C4-2B (cell line): Measurements from ENCODE around the gene LTN1.
"Not testable (repeated sequence)": the region's sequence is repeated elsewhere in the genome, so short reads cannot be mapped to it uniquely, and the experiment has no call there.

ENCODE experiments used
- H3K27ac ChIP-seq: fragments of 450-650 bp; 2 replicates; pipeline ENCODE4 v1.5.1; 2017
- CTCF ChIP-seq: fragments of 450-650 bp; conservative IDR thresholded peaks from 2 replicates; pipeline ENCODE4 v1.5.1; 2017; ENCODE audit warnings: mild to moderate bottlenecking
- ZFX ChIP-seq: fragments of 450-650 bp; IDR thresholded peaks from 2 replicates; pipeline ENCODE4 v1.6.1; 2017

LTN1 gene

GRCh38 chr21:29024474-29025327, 32.0 kb upstream of the LTN1 start, which contains the start of gene USP16:
USP16 (plus strand) TSS chr21:29024668; CDS start chr21:29027914, 3,246 bp downstream.
- peak within 1 kb of the TSS; percentile 90 for H3K27ac ChIP-seq
- TF ChIP-seq ZFX (peak; percentile 77), CTCF (no peak)

GRCh38 chr21:29022166-29022565, 29.5 kb upstream of the LTN1 start:
- TF ChIP-seq CTCF (no peak), ZFX (no peak)
- H3K27ac ChIP-seq, result no peak overlapping the region

- peak overlapping the region; percentile 91 for H3K27ac ChIP-seq
Measured at GRCh38 chr21:29018540-29018939, 25.9 kb upstream of the LTN1 start.

GRCh38 chr21:29017639-29018237, 25.1 kb upstream of the LTN1 start:
- TF ChIP-seq CTCF (no peak), ZFX (no peak)
- no peak overlapping the region for H3K27ac ChIP-seq

More at GRCh38 chr21:29018540-29018939, 25.9 kb upstream of the LTN1 start:
- TF ChIP-seq ZFX, result no peak
- no peak for TF ChIP-seq CTCF

GRCh38 chr21:29011236-29011635, 18.6 kb upstream of the LTN1 start:
- not testable (repeated sequence) for H3K27ac ChIP-seq

GRCh38 chr21:29008367-29008766, 15.7 kb upstream of the LTN1 start:
- H3K27ac ChIP-seq, result no peak overlapping the region
- TF ChIP-seq CTCF, result no peak
- no peak for TF ChIP-seq ZFX

- TF ChIP-seq CTCF, result no peak
- no peak for TF ChIP-seq ZFX
- no peak overlapping the region for H3K27ac ChIP-seq
Measured at GRCh38 chr21:29007810-29008209, 15.1 kb upstream of the LTN1 start.
